NCI-H2107 treated with DMSO at 0.1 percent for 48 hours (cell line): Measurements from ENCODE around the gene ARSG.
"Not testable (repeated sequence)": the region's sequence is repeated elsewhere in the genome, so short reads cannot be mapped to it uniquely, and the experiment has no call there.

Experiments
- DNase-seq: peaks from one replicate; lab custom pipeline; 2025; ENCODE audit not compliant: unreplicated experiment; lab: John Stamatoyannopoulos, UW

ARSG gene

GRCh38 chr17:68391561-68392268 is 100.4 kb downstream of the ARSG start:
- DNase-seq: no peak

GRCh38 chr17:68394608-68395331 is 103.5 kb downstream of the ARSG start:
- no peak for DNase-seq

DNA sequence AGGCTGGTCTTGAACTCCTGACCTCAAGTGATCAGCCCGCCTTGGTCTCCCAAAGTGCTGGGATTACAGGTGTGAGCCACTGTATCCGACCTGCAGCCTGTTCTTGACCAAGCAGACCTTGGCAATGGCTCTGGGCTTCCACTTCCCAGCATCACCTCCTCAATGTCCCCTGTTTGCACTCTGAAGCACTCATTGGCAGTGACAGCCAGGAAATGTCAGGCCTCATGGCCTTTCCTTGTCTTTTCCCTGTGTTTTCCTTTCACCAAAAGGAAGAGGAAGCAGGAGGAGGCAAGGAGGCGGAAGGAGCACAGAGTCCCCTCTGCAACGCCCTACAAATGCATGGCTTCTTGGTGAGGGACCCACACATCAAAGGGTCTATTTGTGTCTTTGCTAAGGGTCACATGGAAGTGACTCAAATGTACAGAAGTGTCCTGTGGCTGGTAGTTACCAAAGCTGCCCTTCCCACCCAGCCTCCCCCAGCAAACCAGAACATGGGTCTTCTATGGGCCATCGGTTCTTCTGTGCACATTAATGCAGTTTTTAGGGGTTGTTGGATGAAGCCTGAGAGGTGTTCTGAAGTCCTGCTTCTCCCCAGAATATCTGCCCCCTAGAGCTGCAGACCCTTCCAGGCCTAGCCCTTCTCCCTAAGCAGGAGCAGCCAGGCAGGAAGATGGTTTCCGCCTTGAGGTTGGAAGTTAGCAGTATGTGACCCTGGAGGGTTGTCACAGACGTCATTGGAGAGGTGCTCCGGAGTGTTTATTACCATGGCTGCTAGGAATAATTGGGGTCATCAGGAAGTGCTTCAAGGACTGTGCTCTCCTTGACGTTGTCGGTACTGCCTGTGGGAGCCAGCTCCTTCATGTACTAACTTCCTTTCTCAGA is 105.2 kb downstream of the ARSG start:
- DNase-seq: no peak

DNA sequence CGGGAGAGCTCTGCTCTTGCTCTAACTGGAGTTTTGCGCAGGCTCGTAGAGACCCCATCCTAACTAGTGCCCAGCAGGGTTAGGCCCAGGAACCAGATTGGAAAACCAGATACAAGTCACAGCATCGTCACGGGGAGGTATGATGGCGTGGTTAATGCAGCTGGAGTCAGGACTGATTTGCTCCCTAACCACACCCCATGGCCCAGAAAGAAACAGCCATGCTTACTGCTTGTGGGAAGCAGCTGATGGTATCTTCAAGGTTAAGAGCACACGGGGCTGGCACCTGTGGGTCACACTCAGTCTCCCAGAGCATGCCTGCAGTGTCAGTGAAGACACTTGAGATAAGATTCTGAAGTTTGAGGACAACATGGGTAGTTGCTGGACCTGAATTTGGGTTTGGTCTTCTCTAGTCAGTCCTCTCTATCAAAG is 105.8 kb downstream of the ARSG start:
- no peak for DNase-seq

DNA sequence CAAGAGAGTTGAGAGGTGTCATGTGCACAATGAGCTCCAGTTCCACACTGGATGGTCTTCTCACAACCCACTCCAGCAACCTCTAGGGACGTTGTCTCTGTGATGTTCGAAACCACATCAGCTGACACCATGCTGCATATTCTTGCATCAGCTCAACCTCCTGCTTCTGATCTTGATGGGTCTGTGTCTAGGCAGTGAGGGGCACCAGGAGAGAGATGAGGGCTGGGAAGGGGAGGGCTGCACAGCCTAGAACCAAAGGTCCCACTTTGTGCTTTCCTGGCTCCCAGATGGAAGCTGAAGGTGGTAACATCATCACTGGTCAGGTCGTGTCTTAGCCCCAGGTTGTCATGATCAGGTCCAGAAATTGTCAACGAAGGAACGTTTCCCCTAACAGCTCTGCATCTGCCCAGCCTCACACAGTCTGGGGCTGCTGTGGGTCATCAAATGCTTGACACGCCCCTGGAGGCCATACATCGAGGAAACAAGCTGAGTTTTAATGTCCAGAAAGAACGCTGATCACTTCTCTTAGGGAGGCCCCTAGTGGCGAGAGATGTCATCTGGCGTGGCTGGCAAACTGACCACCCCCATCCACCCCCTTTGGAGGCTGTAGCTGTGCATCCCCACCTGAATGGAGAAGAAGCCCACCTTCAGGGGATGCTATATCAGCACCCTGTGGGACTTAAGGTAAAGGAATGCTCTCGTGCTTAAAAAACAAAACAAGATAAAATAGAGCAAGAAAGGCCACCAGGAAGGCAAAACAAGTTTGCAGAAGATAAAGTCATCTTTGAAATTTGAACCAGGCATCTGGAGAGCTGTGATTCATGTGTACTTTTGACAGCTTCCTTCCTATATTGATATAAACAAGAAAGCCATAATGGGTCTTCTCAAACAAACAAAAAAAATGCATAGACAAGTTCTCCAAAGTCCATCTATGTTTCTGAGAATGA is 107.7 kb downstream of the ARSG start:
- peak; percentile 23 for DNase-seq

- DNase-seq: no peak
These were observed 108.5 kb downstream of the ARSG start for GRCh38 chr17:68399638-68400403.

DNA sequence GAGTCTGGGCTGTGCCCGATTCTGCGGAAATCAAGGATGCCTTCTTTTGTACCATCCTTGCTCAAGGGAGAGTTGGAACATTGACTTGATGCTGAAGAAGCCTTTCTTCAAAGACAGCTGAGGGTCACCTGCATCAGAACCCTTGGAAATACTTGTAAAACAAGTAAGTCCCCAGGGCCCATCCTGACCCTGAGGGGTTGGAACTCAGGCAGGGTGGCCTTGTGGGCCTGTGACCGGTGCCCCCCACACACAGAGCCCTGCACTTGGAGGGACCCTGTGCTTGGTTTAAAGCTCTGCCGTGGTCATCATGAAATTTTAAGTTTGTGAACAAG is 109.1 kb downstream of the ARSG start:
- DNase-seq: no peak

- DNase-seq: no peak
These were observed 110.0 kb downstream of the ARSG start for GRCh38 chr17:68401288-68401687.

GRCh38 chr17:68403122-68403521 is 111.8 kb downstream of the ARSG start:
- DNase-seq: no peak

DNA sequence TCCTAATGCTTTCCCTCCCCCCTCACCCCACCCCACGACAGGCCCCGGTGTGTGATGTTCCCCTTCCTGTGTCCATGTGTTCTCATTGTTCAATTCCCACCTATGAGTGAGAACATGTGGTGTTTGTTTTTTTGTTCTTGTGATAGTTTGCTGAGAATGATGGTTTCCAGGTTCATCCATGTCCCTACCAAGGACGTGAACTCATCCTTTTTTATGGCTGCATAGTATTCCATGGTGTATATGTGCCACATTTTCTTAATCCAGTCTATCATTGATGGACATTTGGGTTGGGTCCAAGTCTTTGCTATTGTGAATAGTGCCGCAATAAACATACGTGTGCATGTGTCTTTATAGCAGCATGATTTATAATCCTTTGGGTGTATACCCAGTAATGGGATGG is 112.5 kb downstream of the ARSG start:
- not testable (repeated sequence) for DNase-seq

GRCh38 chr17:68407656-68408055 is 116.4 kb downstream of the ARSG start:
- DNase-seq: not testable (repeated sequence)

GRCh38 chr17:68413597-68414560 is 122.6 kb downstream of the ARSG start:
- DNase-seq: peak; percentile 2

- DNase-seq: not testable (repeated sequence)
These were observed 123.6 kb downstream of the ARSG start for GRCh38 chr17:68414901-68415300.

DNA sequence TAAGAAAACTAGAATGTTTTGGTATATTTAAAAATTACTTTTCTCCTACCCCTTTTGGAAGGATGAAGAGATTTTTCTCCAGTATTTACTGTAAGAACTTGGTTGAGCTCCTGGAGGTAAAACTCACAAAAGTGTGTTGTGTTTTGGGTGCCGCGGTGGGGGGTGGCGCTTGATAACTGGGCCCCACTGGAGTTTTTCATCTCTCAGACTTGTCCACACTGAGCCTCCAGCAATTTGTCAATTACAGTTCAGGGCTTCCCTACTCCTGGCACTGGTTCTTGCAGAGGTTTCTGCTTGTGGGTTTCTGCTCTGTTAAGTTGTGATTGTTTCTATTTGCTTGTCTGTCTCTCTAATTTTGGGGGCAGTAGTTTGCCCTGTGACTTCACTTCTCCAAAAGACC is 126.0 kb downstream of the ARSG start:
- no peak for DNase-seq

DNA sequence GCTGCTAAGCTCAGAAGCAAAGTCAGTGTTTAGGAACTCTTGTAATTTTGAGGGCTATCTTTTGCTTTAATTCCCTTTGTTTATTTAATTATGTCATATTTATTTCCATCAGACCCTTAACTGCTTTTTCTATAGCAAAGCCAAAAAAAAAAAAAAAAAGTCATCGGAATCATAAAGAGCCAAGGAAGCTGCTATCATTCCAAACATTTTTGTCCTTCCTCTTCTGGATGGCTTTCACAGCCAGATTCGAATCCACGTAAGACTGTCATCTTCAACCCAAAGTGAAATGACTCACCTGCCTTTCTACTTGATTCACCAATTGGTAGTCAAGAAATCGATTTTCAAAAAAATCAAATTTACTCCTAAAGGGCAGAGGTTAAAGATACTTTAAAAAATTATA is 127.6 kb downstream of the ARSG start:
- DNase-seq: no peak

DNA sequence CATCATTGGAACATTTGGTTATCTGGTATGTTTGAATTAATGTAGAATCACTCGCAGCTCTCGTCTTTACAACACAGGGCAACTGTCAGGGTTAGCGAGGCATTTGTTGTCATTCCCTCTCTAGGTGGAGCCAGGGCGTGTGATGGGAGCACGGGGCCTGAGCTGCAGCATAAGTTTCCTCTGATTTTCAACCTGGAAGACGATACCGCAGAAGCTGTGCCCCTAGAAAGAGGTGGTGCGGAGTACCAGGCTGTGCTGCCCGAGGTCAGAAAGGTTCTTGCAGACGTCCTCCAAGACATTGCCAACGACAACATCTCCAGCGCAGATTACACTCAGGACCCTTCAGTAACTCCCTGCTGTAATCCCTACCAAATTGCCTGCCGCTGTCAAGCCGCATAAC is 128.8 kb downstream of the ARSG start:
- DNase-seq: no peak

- no peak for DNase-seq
These were observed 130.2 kb downstream of the ARSG start for GRCh38 chr17:68421486-68421885.

GRCh38 chr17:68422821-68423220 is 131.5 kb downstream of the ARSG start:
- DNase-seq: no peak

- no peak for DNase-seq
These were observed 132.0 kb downstream of the ARSG start for GRCh38 chr17:68423251-68423650.
